Right ventricle myocardium inferior (tissue), 1 donor: ENCODE measurements around the gene LIMS2. TPM values are rescaled to one million over a fixed set of nuclear protein-coding genes. Genes with fewer than 3 reads are reported as not detected.
A peak's percentile ranks its signal among the peaks of the same experiment; 100 is the strongest.

Experiments
- ATAC-seq: fragments of 200-7000 bp; cut with Tn5 transposase; one replicate; pipeline ENCODE4 v1.9.1; 2020; ENCODE audit warnings: mild to moderate bottlenecking, moderate library complexity
- DNase-seq: peaks from one replicate; pipeline ENCODE4 v3.0.0; 2021; ENCODE audit errors: missing footprints
- intact Hi-C: fragments of 100-400 bp; cut with DNase I; formaldehyde crosslinking; loops from one replicate; pipeline ENCODE4 v1.11.0; 2022
- total RNA-seq: library from RNA; stranded (reverse); fragmentation: NEBNext Ultra II Directional; extraction: Animal tissue kit (Norgen Biotek cat#: 25700); gene quantifications from one replicate; pipeline ENCODE4 v1.2.1, GENCODE V29; 2021
- donor health status: DM: no; HTN: yes; CAD: no; lungs with severe emphysema.

The LIMS2 gene
- total RNA-seq, 1 donor from 2014 or later, result 260 TPM

DNA sequence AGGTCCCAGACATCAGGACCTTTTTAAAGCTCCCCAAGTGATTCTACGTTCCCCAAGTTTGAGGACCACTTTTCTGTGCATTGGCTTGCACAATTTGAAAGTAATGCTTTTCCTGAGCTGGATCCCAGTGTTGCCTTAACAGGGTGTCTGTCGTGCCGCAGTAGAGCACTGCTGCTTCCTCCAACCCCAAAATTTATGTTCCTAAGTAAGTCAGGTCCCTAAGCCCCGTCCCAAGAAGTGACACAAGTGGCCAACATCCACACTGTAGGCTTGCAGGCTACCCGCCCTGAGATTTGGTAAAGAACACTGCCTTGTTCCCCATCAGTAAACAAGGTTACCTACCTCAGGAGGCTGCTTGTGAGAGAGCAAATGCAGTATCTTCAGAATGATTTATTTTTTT is 28.0 kb upstream of the LIMS2 start:
- intact Hi-C loops, result loop anchor here (5.0 to 10.0 kb wide), 2 partner anchors 111 to 142 kb away; no protein-coding TSS in a partner anchor
- no peak for ATAC-seq
- DNase-seq, result no peak

DNA sequence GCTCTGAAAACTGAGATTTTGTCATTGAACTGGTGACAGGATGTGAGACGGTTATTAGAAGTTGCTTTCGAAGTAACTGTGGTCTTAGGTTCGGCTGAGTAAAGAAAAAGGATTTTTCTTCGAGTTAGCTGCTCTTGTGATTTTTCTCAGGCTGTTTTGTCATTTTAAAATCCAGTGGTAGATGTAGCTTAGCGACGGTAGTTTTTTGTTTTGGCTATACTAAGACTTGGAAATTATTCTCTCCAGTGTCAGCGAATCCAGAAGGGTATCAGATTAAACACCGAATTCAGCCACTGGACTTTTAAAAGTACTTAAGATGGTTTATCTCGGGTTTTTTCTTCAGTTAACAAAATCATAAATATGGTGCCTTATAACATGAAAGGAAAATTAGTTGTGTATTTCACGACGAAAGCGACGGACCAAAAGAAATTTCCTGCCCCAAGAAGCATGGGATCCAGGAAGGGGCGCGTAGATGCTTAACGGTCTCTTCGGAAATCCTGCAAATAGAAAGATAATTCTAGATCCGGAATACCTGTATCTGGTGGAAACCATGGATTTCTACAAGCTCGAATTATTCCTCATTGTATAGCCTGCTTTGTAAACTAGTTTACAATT is 27.2 kb upstream of the LIMS2 start:
- DNase-seq, result no peak
- intact Hi-C loops, result loop anchor here (5.0 to 10.0 kb wide), 2 partner anchors 110 to 142 kb away; no protein-coding TSS in a partner anchor
- ATAC-seq, result no peak

- DNase-seq (peak; percentile 91), ATAC-seq (peak; percentile 70)
- intact Hi-C loops, result loop anchor here (2.0 to 10.0 kb wide), 4 partner anchors 25 to 143 kb away; partner anchors contain the start of gene WDR33
Observed at GRCh38 chr2:127701651-127702394, 26.5 kb upstream of the LIMS2 start.

DNA sequence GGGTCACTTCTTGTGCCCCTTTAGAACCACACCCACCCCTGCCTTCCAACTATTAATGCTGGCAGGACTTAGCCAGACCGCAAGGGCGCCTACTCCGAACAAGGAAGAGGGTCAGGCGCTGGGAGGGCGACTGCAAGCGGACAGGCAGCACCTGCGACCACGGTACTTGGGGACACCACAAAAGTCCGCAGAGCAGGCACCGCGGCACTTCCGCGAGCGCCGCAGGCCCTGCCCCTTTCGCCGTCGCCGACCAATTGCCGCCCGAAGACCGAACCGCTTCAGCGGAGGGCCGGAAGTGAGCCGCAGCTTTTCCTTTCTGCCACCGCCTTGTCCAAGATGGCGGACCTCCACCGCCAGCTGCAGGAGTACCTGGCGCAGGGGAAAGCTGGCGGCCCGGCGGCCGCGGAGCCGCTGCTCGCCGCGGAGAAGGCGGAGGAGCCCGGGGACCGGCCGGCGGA is 25.9 kb upstream of the LIMS2 start, which contains the start of gene SFT2D3:
SFT2D3 (plus strand) TSS at position 305 of the 458 bp plus-strand sequence; CDS start at position 337, 32 bp downstream.
- intact Hi-C loops, result loop anchor here (2.0 to 10.0 kb wide), 4 partner anchors 24 to 144 kb away; partner anchors contain the start of gene WDR33
- peak; percentile 92 for ATAC-seq
- peak; percentile 96 for DNase-seq

- intact Hi-C loops, result loop anchor here (2.0 to 10.0 kb wide), 4 partner anchors 24 to 144 kb away; partner anchors contain the start of gene WDR33
- ATAC-seq (peak; percentile 19), DNase-seq (peak; percentile 86)
Observed at GRCh38 chr2:127700527-127701192, 25.3 kb upstream of the LIMS2 start.

- no peak for DNase-seq
- intact Hi-C loops, result no loop called here
- no peak for ATAC-seq
Observed at GRCh38 chr2:127698553-127699355, 23.4 kb upstream of the LIMS2 start.

DNA sequence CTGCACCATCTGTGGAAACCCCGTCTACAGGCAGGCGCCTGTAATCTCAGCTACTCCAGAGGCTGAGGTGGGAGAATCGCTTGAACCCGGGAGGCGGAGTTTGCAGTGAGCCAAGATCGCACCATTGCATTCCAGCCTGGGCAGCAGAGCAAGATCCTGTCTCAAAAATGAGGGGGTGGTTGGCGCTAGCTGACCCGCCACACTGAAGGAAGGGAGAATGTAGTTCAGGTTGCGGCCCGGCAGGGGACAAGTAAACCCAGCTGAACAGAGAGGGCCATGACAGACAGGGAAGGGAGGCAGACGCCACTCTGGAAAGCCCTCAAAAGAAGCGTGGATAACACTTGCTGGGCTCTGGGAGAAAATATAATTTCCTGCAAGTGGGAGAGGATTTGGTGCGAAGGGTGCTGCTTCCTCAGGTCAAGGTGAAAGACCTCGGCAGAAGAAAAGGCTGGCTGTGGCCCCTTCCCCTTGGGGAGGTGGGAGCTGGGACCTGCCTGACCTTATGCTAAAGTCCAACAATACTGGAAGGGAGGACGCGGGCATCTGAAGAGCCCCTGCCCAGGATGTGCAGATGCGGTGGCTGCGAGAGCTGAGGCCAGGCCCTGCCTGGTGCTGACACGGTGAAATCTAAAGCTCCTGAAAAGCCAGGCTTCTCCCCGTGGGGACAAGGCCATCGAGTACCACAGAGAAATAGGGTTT is 22.3 kb upstream of the LIMS2 start:
- intact Hi-C loops, result no loop called here
- DNase-seq (no peak), ATAC-seq (no peak)

- peak; percentile 56 for ATAC-seq
- intact Hi-C loops, result no loop called here
- DNase-seq, result no peak
Observed at GRCh38 chr2:127695491-127696472, 20.5 kb upstream of the LIMS2 start.

DNA sequence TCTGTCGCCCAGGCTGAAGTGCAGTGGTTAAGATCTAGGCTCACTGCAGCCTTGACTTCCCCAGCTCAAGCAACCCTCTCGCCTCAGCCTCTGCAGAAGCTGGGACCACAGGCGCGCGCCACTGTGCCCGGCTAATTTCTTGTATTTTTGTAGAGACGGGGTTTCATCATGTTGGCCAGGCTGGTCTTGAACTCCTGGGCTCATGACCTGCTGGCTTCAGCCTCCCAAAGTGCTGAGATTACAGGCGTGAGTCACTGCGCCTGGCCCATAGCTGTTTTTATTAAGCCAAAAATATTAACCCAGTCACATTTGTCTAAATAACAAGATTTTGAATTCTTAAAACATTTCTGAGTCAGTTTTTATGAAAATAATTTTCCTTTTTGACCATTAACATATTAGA is 19.7 kb upstream of the LIMS2 start:
- DNase-seq, result no peak
- peak; percentile 34 for ATAC-seq
- intact Hi-C loops, result no loop called here

GRCh38 chr2:127690696-127691095 is 15.4 kb upstream of the LIMS2 start:
- intact Hi-C loops, result no loop called here
- no peak for ATAC-seq

GRCh38 chr2:127688405-127688804 is 13.1 kb upstream of the LIMS2 start:
- DNase-seq, result no peak
- intact Hi-C loops, result no loop called here
- ATAC-seq, result no peak

More at GRCh38 chr2:127690696-127691095, 15.4 kb upstream of the LIMS2 start:
- no peak for DNase-seq

DNA sequence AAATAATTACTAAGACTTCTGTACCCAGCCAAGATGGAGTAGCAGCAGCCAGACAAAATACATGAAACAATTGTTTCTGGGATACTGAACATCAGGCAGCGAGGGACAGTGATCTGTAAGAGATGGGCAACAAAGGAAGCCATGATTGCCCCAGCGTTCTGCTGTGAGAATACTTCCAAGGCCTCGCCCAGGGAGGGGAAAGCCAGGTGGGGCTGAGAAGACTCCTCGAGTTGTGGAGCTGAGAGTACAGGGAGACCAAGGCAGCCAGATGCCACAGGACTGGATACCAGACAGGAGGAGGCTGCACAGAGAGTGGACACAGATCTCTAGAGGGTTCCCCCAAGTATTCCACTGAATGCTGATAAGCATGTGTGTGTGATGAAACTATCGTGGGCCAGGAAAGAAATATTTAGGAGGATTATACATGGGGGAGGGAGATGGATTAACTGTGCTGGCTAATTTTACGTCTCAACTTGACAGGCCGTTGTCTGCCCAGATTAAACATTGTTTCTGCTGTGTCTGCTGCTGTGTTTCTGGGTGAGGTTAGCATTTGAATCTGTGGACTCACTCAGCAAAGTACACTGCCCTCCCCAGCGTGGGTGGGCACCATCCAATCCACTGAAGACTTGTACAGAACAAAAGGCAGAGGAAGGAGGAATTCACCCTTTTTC is 10.2 kb upstream of the LIMS2 start:
- ATAC-seq (no peak), DNase-seq (no peak)
- intact Hi-C loops, result no loop called here

DNA sequence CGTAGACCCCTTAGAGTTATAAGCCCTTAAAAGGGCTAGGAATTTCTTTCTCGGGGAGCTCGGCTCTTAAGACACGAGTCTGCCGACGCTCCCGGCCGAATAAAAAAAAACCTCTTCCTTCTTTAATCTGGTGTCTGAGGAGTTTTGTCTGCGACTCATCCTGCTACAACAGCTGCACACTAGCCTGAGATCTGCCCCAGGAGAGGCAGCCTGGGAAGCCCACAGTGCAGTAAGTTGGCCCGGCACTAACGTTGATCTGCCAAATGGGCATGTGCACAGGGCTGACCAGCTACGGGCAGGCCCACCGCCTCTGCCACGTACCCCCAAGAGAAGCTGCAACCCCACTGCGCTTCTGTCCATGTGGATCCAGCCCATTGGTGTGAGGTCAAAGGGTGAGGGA is 8.4 kb upstream of the LIMS2 start:
- DNase-seq (no peak), ATAC-seq (no peak)
- intact Hi-C loops, result no loop called here

DNA sequence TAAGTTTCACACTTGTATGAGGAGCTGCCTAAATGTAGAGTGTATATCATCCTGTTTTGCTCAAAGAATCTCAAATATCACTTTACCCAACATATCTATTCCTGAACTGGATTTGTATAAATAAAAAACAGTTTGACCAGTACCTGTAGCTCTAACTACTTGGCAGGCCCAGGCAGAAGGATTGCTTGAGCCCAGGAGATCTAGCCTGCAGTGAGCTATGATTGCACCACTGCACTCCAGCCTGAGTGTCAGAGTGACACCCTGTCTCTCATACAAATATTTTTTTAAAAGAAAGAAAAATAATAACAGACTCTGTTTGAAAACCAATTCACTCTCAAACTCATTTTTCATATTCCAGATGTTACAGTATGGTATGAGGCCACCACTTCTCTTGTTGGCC is 7.7 kb upstream of the LIMS2 start:
- ATAC-seq (no peak), DNase-seq (no peak)
- intact Hi-C loops, result no loop called here

DNA sequence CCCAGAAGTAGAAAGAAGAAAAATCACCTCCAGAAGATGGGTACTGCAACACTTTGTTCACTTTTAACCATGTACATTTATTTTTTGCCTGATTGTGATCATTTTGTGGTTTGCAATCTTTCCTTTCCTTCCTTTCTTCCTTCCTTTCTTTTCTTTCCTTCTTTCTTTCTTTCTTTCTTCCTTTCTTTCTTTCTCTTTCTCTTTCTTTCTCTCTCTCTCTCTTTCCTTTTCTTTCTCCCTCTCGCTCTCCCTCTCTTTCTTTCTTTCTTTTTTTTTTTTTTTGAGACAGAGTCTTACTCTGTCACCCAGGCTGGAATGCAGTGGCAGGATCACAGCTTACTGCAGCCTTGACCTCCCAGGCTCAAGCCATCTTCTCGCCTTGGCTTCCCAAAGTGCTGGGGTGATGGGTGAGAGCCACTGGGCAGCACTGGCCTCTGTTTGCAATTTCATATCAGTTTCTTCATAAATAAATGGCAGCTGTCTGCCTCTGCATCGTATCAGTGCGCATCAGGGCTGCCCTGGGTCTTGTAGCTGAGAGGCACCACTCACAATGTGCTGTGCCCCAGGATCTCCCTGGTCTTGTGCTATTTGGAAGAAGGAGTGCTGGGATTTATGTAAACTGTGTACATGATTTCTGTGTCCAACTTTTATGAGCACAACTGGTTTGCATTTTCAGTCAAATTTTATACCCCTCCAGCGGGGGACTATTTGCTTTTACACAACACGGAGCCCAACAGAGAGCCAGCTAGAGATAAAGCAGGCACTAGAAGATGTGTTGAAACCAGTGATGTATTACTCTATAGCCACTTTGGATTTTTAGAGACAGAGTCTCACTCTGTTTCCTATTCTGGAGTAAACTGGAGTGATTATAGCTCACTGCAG is 6.9 kb upstream of the LIMS2 start:
- intact Hi-C loops, result loop anchor here (1.0 kb wide), 1 partner anchor 91 kb away; no protein-coding TSS in a partner anchor
- no peak for DNase-seq

More for the DNA sequence above, 6.9 kb upstream of the LIMS2 start:
- no peak for ATAC-seq
